H1 (cell line): ENCODE measurements around the gene DYNC2H1. TPM values are rescaled to one million over a fixed set of nuclear protein-coding genes. Genes with fewer than 3 reads are reported as not detected.

Experiments used
- CEBPB ChIP-seq: IDR thresholded peaks from 2 replicates; pipeline ENCODE4 v1.6.1; 2012; ENCODE audit warnings: low read depth, low read length
- CTBP2 ChIP-seq: IDR thresholded peaks from 2 replicates; pipeline ENCODE4 v1.7.0; 2011; ENCODE audit warnings: borderline replicate concordance, mild to moderate bottlenecking, moderate library complexity, mixed read lengths, low read length; ENCODE audit not compliant: insufficient read depth, insufficient read length
- EP300 ChIP-seq, 2 experiments: IDR thresholded peaks; 1 replicate in 1 of 2; 2 replicates in 1 of 2; pipeline ENCODE4 v1.6.1; 2011 to 2012; ENCODE audit warnings: low read depth in 2 of 2, low read length in 2 of 2, mild to moderate bottlenecking in 2 of 2, borderline replicate concordance in 1 of 2, inconsistent platforms in 1 of 2, moderate library complexity in 1 of 2
- GTF2F1 ChIP-seq: IDR thresholded peaks from 2 replicates; pipeline ENCODE4 v1.6.1; 2012; ENCODE audit warnings: low read depth, low read length, improper control_type of control experiment, borderline replicate concordance
- NANOG ChIP-seq: IDR thresholded peaks from 2 replicates; pipeline ENCODE4 v1.6.1; 2011; ENCODE audit warnings: low read length, low read depth, mild to moderate bottlenecking, inconsistent platforms; ENCODE audit not compliant: insufficient read depth, poor library complexity, severe bottlenecking
- RFX5 ChIP-seq: IDR thresholded peaks from 2 replicates; pipeline ENCODE4 v1.6.1; 2011; ENCODE audit warnings: low read depth, low read length, improper control_type of control experiment, borderline replicate concordance
- SIRT6 ChIP-seq: IDR thresholded peaks from one replicate; pipeline ENCODE4 v1.7.1; 2012; ENCODE audit warnings: low read length, inconsistent platforms
- TBP ChIP-seq: IDR thresholded peaks from 2 replicates; pipeline ENCODE4 v1.6.1; 2011; ENCODE audit warnings: low read depth, low read length, improper control_type of control experiment
- YY1 ChIP-seq: IDR thresholded peaks from 2 replicates; pipeline ENCODE4 v1.6.1; 2011; ENCODE audit warnings: low read depth, mild to moderate bottlenecking, low read length
- polyA plus RNA-seq, 7 experiments: library from polyadenylated mRNA; depleted of rRNA in 3 of 7; stranded (reverse) in 5 of 7; unstranded in 2 of 7; fragments of >200 nt in 5 of 7; fragments of 200-250 nt in 2 of 7; gene quantifications; 1 replicate in 5 of 7; 2 replicates in 1 of 7; 4 replicates in 1 of 7; pipeline versions ENCODE4 v1.2.1 to v1.2.3, GENCODE V29; 2011 to 2013; ENCODE audit warnings: missing spikeins in 2 of 7, mixed read lengths in 2 of 7
- total RNA-seq: library from RNA; stranded (reverse); fragmentation: NEBNext Ultra II Directional; extraction: Animal tissue kit (Norgen Biotek cat#: 25700); gene quantifications from 2 replicates; pipeline ENCODE4 v1.2.1, GENCODE V29; 2021
- TF ChIP-seq, protein P1 (sequence below): fragments of 300-600 bp; sonication (generic); IDR thresholded peaks from 2 replicates; pipeline ENCODE4 v1.7.1; 2012; ENCODE audit warnings: low read length, moderate library complexity, mild to moderate bottlenecking, inconsistent platforms; ENCODE audit not compliant: insufficient replicate concordance

Gene DYNC2H1
- total and polyA plus RNA-seq, 2 of the 8 experiments (the other 6 are each of a cell fraction or from before 2014, with no cell fraction given), result 6.2 to 12.0 TPM

DNA sequence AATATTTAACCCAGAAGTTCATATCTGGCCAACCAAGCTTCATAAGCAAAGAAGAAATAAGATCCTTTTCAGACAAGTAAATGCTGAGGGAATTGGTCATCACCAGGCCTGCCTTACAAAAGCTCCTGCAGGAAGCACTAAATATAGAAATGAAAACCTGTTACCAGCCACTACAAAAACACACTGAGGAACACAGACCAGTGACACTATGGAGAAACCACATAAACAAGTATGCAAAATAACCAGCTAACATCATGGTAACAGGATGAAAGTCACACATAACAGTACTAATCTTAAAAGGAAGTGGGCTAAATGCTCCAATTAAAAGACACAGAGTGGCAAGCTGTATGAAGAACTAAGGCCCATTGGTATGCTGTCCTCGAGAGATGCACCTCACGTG is 311.4 kb downstream of the DYNC2H1 start (continued):
- TF ChIP-seq, protein P1, sequence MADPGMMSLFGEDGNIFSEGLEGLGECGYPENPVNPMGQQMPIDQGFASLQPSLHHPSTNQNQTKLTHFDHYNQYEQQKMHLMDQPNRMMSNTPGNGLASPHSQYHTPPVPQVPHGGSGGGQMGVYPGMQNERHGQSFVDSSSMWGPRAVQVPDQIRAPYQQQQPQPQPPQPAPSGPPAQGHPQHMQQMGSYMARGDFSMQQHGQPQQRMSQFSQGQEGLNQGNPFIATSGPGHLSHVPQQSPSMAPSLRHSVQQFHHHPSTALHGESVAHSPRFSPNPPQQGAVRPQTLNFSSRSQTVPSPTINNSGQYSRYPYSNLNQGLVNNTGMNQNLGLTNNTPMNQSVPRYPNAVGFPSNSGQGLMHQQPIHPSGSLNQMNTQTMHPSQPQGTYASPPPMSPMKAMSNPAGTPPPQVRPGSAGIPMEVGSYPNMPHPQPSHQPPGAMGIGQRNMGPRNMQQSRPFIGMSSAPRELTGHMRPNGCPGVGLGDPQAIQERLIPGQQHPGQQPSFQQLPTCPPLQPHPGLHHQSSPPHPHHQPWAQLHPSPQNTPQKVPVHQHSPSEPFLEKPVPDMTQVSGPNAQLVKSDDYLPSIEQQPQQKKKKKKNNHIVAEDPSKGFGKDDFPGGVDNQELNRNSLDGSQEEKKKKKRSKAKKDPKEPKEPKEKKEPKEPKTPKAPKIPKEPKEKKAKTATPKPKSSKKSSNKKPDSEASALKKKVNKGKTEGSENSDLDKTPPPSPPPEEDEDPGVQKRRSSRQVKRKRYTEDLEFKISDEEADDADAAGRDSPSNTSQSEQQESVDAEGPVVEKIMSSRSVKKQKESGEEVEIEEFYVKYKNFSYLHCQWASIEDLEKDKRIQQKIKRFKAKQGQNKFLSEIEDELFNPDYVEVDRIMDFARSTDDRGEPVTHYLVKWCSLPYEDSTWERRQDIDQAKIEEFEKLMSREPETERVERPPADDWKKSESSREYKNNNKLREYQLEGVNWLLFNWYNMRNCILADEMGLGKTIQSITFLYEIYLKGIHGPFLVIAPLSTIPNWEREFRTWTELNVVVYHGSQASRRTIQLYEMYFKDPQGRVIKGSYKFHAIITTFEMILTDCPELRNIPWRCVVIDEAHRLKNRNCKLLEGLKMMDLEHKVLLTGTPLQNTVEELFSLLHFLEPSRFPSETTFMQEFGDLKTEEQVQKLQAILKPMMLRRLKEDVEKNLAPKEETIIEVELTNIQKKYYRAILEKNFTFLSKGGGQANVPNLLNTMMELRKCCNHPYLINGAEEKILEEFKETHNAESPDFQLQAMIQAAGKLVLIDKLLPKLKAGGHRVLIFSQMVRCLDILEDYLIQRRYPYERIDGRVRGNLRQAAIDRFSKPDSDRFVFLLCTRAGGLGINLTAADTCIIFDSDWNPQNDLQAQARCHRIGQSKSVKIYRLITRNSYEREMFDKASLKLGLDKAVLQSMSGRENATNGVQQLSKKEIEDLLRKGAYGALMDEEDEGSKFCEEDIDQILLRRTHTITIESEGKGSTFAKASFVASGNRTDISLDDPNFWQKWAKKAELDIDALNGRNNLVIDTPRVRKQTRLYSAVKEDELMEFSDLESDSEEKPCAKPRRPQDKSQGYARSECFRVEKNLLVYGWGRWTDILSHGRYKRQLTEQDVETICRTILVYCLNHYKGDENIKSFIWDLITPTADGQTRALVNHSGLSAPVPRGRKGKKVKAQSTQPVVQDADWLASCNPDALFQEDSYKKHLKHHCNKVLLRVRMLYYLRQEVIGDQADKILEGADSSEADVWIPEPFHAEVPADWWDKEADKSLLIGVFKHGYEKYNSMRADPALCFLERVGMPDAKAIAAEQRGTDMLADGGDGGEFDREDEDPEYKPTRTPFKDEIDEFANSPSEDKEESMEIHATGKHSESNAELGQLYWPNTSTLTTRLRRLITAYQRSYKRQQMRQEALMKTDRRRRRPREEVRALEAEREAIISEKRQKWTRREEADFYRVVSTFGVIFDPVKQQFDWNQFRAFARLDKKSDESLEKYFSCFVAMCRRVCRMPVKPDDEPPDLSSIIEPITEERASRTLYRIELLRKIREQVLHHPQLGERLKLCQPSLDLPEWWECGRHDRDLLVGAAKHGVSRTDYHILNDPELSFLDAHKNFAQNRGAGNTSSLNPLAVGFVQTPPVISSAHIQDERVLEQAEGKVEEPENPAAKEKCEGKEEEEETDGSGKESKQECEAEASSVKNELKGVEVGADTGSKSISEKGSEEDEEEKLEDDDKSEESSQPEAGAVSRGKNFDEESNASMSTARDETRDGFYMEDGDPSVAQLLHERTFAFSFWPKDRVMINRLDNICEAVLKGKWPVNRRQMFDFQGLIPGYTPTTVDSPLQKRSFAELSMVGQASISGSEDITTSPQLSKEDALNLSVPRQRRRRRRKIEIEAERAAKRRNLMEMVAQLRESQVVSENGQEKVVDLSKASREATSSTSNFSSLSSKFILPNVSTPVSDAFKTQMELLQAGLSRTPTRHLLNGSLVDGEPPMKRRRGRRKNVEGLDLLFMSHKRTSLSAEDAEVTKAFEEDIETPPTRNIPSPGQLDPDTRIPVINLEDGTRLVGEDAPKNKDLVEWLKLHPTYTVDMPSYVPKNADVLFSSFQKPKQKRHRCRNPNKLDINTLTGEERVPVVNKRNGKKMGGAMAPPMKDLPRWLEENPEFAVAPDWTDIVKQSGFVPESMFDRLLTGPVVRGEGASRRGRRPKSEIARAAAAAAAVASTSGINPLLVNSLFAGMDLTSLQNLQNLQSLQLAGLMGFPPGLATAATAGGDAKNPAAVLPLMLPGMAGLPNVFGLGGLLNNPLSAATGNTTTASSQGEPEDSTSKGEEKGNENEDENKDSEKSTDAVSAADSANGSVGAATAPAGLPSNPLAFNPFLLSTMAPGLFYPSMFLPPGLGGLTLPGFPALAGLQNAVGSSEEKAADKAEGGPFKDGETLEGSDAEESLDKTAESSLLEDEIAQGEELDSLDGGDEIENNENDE, result no peak
- TF ChIP-seq CEBPB, result no peak
- TF ChIP-seq NANOG, result no peak
- no peak for TF ChIP-seq GTF2F1
- no peak for TF ChIP-seq YY1
- TF ChIP-seq TBP, result no peak
- no peak for TF ChIP-seq SIRT6
- TF ChIP-seq CTBP2, result no peak
- TF ChIP-seq RFX5, result no peak
- no peak for TF ChIP-seq EP300 (IDR thresholded peaks at IDR 0.05; ENCODE audit: borderline replicate concordance in 1 of 2, low read depth in 2 of 2, low read length in 2 of 2)
